SK-N-SH (cell line): ENCODE measurements around the gene LPP. TPM values are rescaled to one million over a fixed set of nuclear protein-coding genes. Genes with fewer than 3 reads are reported as not detected.

Experiments used
- CTCF ChIA-PET: fragments of 300-600, 350-600 bp; formaldehyde crosslinking; extraction: SDS; loops from one replicate; lab custom pipeline; 2021; lab: Yijun Ruan, JAX
- POLR2A ChIA-PET: fragments of 350-600 bp; sonication (Branson Sonifier 250); formaldehyde crosslinking; extraction: SDS; loops from one replicate; lab custom pipeline; 2020; ENCODE audit warnings: antibody characterized with exemption, inconsistent platforms; lab: Yijun Ruan, JAX
- DNase-seq: peaks from one replicate; pipeline ENCODE4 v3.0.0; 2012
- H2AFZ ChIP-seq: fragments of 200-600 bp; sonication (generic); 2 replicates; pipeline ENCODE4 v1.8.1; 2016; ENCODE audit warnings: antibody characterized with exemption, mild to moderate bottlenecking, low read depth
- H3F3A ChIP-seq: fragments of 200-600 bp; sonication (generic); replicated peaks from 2 replicates; pipeline ENCODE3; 2016; ENCODE audit warnings: antibody characterized with exemption, mild to moderate bottlenecking; ENCODE audit not compliant: insufficient read depth
- H3K27ac ChIP-seq, 2 experiments: fragments of 200-500 bp in 1 of 2; fragments of 200-600 bp in 1 of 2; sonication (Bioruptor generic) in 1 of 2; sonication (generic), shearing (Covaris generic) in 1 of 2; 2 replicates each; pipeline versions ENCODE4 v1.5.1 to v1.6.1; 2014 to 2016; ENCODE audit warnings: low read depth in 2 of 2, inconsistent platforms in 1 of 2, low read length in 1 of 2, mild to moderate bottlenecking in 1 of 2, mixed read lengths in 1 of 2
- H3K27me3 ChIP-seq: fragments of 200-600 bp; sonication (generic), shearing (Covaris generic); 2 replicates; pipeline ENCODE4 v1.6.1; 2016; ENCODE audit warnings: mixed run types; ENCODE audit not compliant: insufficient read depth
- H3K36me3 ChIP-seq, 2 experiments: fragments of 200-500 bp in 1 of 2; fragments of 200-600 bp in 1 of 2; sonication (Bioruptor generic) in 1 of 2; sonication (generic) in 1 of 2; replicated peaks in 1 of 2; 2 replicates each; pipeline versions ENCODE3 to v1.5.1; 2014 to 2016; ENCODE audit warnings: low read length in 1 of 2, mild to moderate bottlenecking in 1 of 2; ENCODE audit not compliant: insufficient read depth in 2 of 2, control insufficient read depth in 1 of 2
- H3K4me1 ChIP-seq, 2 experiments: fragments of 200-500 bp in 1 of 2; fragments of 200-600 bp in 1 of 2; sonication (Bioruptor generic) in 1 of 2; sonication (generic), shearing (Covaris generic) in 1 of 2; 2 replicates each; pipeline versions ENCODE4 v1.5.1 to v1.6.1; 2014 to 2016; ENCODE audit warnings: low read depth in 1 of 2, low read length in 1 of 2, mixed run types in 1 of 2; ENCODE audit not compliant: insufficient read depth in 2 of 2, control insufficient read depth in 1 of 2
- H3K4me2 ChIP-seq: fragments of 200-600 bp; sonication (generic), shearing (Covaris generic); 2 replicates; pipeline ENCODE4 v1.6.1; 2017; ENCODE audit warnings: mixed run types
- H3K4me3 ChIP-seq, 2 experiments: fragments of 200-500 bp in 1 of 2; fragments of 200-600 bp in 1 of 2; sonication (Bioruptor generic) in 1 of 2; sonication (generic), shearing (Covaris generic) in 1 of 2; 2 replicates each; pipeline versions ENCODE4 v1.5.1 to v1.8.1; 2014 to 2016; ENCODE audit warnings: low read depth in 2 of 2, inconsistent platforms in 1 of 2, low read length in 1 of 2, mild to moderate bottlenecking in 1 of 2, mixed read lengths in 1 of 2, moderate library complexity in 1 of 2
- H3K79me2 ChIP-seq: fragments of 200-600 bp; sonication (generic); 2 replicates; pipeline ENCODE4 v1.8.1; 2017; ENCODE audit warnings: mild to moderate bottlenecking; ENCODE audit not compliant: insufficient read depth
- H3K9ac ChIP-seq: fragments of 200-600 bp; sonication (generic); 2 replicates; pipeline ENCODE4 v1.6.1; 2017; ENCODE audit warnings: mixed run types
- H3K9me2 ChIP-seq: fragments of 200-600 bp; sonication (generic); 2 replicates; pipeline ENCODE4 v1.6.1; 2017; ENCODE audit warnings: mixed run types
- H3K9me3 ChIP-seq: fragments of 200-600 bp; sonication (generic); 2 replicates; pipeline ENCODE4 v1.6.1; 2017; ENCODE audit warnings: mixed run types, mild to moderate bottlenecking, moderate library complexity
- H4K20me1 ChIP-seq: fragments of 200-600 bp; sonication (generic); 2 replicates; pipeline ENCODE4 v1.6.1; 2017; ENCODE audit warnings: mild to moderate bottlenecking, mixed run types; ENCODE audit not compliant: insufficient read depth
- CHD2 ChIP-seq: fragments of 150-350 bp; IDR thresholded peaks from 2 replicates; pipeline ENCODE4 v1.6.1; 2018; ENCODE audit warnings: low read length; ENCODE audit not compliant: partially characterized antibody
- ELF1 ChIP-seq: IDR thresholded peaks from 2 replicates; pipeline ENCODE4 v1.4.0; 2012
- EP300 ChIP-seq, 2 experiments: IDR thresholded peaks; 2 replicates each; pipeline versions ENCODE4 v1.4.0 to v1.6.1; 2012; ENCODE audit warnings: borderline replicate concordance in 1 of 2, low read depth in 1 of 2, low read length in 1 of 2
- EZH2phosphoT487 ChIP-seq: fragments of 200-600 bp; sonication (generic); IDR thresholded peaks from 2 replicates; pipeline ENCODE4 v1.6.1; 2017; ENCODE audit warnings: low read depth, mixed run types, mild to moderate bottlenecking, antibody characterized with exemption, moderate library complexity, borderline replicate concordance
- FOXM1 ChIP-seq: IDR thresholded peaks from 2 replicates; pipeline ENCODE4 v1.4.0; 2012; ENCODE audit warnings: low read depth, mild to moderate bottlenecking
- GATA2 ChIP-seq: sonication (generic); formaldehyde crosslinking; IDR thresholded peaks from 2 replicates; pipeline ENCODE4 v1.5.0; 2020; ENCODE audit warnings: mild to moderate bottlenecking, missing genetic modification reagents
- JUND ChIP-seq: IDR thresholded peaks from 2 replicates; pipeline ENCODE4 v1.4.0; 2012
- MEF2A ChIP-seq: IDR thresholded peaks from 2 replicates; pipeline ENCODE4 v1.4.0; 2012; ENCODE audit warnings: low read depth, borderline replicate concordance
- MXI1 ChIP-seq: IDR thresholded peaks from 2 replicates; pipeline ENCODE4 v1.6.1; 2012; ENCODE audit warnings: mild to moderate bottlenecking, low read depth, low read length, improper control_type of control experiment
- RAD21 ChIP-seq: IDR thresholded peaks from 2 replicates; pipeline ENCODE4 v1.6.1; 2012; ENCODE audit warnings: mild to moderate bottlenecking, low read length
- RFX5 ChIP-seq: IDR thresholded peaks from 2 replicates; pipeline ENCODE4 v1.6.1; 2012; ENCODE audit warnings: mild to moderate bottlenecking, improper control_type of control experiment, low read length
- SMC3 ChIP-seq: IDR thresholded peaks from 2 replicates; pipeline ENCODE4 v1.6.1; 2012; ENCODE audit warnings: low read depth, low read length, improper control_type of control experiment
- TAF1 ChIP-seq: IDR thresholded peaks from 2 replicates; pipeline ENCODE4 v1.6.1; 2012; ENCODE audit warnings: low read depth, mild to moderate bottlenecking, low read length, moderate library complexity, borderline replicate concordance
- TCF12 ChIP-seq: IDR thresholded peaks from 2 replicates; pipeline ENCODE4 v1.4.0; 2012
- TEAD4 ChIP-seq: IDR thresholded peaks from 2 replicates; pipeline ENCODE4 v1.4.0; 2012; ENCODE audit warnings: mild to moderate bottlenecking, borderline replicate concordance; ENCODE audit not compliant: insufficient read depth
- YY1 ChIP-seq: IDR thresholded peaks from 2 replicates; pipeline ENCODE4 v1.4.0; 2012; ENCODE audit warnings: low read depth, mild to moderate bottlenecking
- polyA plus RNA-seq, 3 experiments: library from polyadenylated mRNA; depleted of rRNA; stranded (reverse); fragments of >200 nt; gene quantifications; 2 replicates each; pipeline ENCODE4 v1.2.3, GENCODE V29; 2012
- TF ChIP-seq, protein P1 (sequence below): IDR thresholded peaks from 2 replicates; pipeline ENCODE4 v1.6.1; 2012; ENCODE audit warnings: mild to moderate bottlenecking, low read depth, low read length, moderate library complexity
- TF ChIP-seq, protein P2 (sequence below): IDR thresholded peaks from 2 replicates; pipeline ENCODE4 v1.4.0; 2012; ENCODE audit warnings: low read depth, borderline replicate concordance
- TF ChIP-seq, protein P3 (sequence below): fragments of 150-350 bp; IDR thresholded peaks from 2 replicates; pipeline ENCODE4 v1.6.1; 2017; ENCODE audit warnings: antibody characterized with exemption, low read length, low read depth, borderline replicate concordance
- TF ChIP-seq, protein P4 (sequence below): fragments of 150-350 bp; IDR thresholded peaks from 2 replicates; pipeline ENCODE4 v1.6.1; 2016; ENCODE audit warnings: mild to moderate bottlenecking, low read depth, low read length
- TF ChIP-seq, protein P5 (sequence below): IDR thresholded peaks from 2 replicates; pipeline ENCODE4 v1.4.0; 2012; ENCODE audit warnings: low read depth, borderline replicate concordance
- TF ChIP-seq, protein P6 (sequence below): IDR thresholded peaks from 2 replicates; pipeline ENCODE4; 2012

LPP gene
- polyA plus RNA-seq, 1 of the 3 experiments (the other 2 are of a cell fraction): 6.6 TPM

DNA sequence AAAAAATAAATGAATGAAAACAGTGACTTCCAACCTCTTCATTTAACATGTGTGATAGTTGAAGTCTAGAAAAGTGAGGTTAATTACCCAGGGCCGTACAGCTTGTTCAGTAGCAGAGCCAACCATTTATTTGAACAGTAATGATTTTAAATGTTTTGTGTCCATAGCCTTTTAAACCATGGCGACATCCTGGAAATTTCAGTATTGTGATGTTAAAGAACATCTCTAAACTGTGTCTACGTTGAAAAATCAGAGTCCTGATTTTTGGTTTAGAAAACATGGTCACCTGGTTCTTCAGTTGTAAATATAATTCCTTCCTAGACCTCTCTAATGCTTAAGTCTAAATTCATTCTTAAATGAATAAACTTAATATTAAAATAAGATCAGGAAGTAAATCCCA lies 14.2 kb downstream of the LPP start (continued):
- TF ChIP-seq MEF2A (no peak), SMC3 (no peak), MXI1 (no peak), EP300 (IDR thresholded peaks at IDR 0.05; ENCODE audit: borderline replicate concordance in 1 of 2, low read depth in 1 of 2, low read length in 1 of 2) (no peak), ELF1 (no peak), YY1 (no peak)
- TF ChIP-seq, protein P1, sequence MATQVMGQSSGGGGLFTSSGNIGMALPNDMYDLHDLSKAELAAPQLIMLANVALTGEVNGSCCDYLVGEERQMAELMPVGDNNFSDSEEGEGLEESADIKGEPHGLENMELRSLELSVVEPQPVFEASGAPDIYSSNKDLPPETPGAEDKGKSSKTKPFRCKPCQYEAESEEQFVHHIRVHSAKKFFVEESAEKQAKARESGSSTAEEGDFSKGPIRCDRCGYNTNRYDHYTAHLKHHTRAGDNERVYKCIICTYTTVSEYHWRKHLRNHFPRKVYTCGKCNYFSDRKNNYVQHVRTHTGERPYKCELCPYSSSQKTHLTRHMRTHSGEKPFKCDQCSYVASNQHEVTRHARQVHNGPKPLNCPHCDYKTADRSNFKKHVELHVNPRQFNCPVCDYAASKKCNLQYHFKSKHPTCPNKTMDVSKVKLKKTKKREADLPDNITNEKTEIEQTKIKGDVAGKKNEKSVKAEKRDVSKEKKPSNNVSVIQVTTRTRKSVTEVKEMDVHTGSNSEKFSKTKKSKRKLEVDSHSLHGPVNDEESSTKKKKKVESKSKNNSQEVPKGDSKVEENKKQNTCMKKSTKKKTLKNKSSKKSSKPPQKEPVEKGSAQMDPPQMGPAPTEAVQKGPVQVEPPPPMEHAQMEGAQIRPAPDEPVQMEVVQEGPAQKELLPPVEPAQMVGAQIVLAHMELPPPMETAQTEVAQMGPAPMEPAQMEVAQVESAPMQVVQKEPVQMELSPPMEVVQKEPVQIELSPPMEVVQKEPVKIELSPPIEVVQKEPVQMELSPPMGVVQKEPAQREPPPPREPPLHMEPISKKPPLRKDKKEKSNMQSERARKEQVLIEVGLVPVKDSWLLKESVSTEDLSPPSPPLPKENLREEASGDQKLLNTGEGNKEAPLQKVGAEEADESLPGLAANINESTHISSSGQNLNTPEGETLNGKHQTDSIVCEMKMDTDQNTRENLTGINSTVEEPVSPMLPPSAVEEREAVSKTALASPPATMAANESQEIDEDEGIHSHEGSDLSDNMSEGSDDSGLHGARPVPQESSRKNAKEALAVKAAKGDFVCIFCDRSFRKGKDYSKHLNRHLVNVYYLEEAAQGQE: no peak
- TF ChIP-seq, all 33 proteins: peak for 0

DNA sequence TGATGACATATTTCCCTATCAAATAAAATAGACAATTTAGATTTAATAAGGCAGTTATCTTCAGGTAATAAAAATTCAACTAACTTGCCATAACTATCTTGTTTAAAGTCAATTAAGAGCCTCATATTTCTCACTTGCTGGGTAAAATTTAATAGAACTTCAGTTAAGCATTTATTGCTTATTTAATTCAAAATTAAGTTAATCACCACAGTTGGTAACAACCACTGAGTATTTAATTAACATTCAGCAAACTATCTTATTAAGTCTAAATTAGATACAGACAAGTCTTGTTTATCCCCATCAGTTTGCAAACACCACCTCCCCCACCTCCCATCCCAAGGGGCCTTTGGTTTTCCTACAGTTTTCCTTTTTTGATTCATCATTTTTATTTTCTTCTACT lies 14.7 kb downstream of the LPP start:
- Histone ChIP-seq H3K4me3 (no peak overlapping the region), H3K27ac (no peak overlapping the region), H2AFZ (no peak overlapping the region)
- POLR2A ChIA-PET: no interaction called here
- CTCF ChIA-PET: no interaction called here
- no peak for TF ChIP-seq SMC3
- TF ChIP-seq, protein P2, sequence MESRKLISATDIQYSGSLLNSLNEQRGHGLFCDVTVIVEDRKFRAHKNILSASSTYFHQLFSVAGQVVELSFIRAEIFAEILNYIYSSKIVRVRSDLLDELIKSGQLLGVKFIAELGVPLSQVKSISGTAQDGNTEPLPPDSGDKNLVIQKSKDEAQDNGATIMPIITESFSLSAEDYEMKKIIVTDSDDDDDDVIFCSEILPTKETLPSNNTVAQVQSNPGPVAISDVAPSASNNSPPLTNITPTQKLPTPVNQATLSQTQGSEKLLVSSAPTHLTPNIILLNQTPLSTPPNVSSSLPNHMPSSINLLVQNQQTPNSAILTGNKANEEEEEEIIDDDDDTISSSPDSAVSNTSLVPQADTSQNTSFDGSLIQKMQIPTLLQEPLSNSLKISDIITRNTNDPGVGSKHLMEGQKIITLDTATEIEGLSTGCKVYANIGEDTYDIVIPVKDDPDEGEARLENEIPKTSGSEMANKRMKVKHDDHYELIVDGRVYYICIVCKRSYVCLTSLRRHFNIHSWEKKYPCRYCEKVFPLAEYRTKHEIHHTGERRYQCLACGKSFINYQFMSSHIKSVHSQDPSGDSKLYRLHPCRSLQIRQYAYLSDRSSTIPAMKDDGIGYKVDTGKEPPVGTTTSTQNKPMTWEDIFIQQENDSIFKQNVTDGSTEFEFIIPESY: no peak
- TF ChIP-seq TEAD4: no peak
- no peak for TF ChIP-seq FOXM1
- TF ChIP-seq RAD21: no peak
- no peak for TF ChIP-seq JUND
- TF ChIP-seq, protein P3, sequence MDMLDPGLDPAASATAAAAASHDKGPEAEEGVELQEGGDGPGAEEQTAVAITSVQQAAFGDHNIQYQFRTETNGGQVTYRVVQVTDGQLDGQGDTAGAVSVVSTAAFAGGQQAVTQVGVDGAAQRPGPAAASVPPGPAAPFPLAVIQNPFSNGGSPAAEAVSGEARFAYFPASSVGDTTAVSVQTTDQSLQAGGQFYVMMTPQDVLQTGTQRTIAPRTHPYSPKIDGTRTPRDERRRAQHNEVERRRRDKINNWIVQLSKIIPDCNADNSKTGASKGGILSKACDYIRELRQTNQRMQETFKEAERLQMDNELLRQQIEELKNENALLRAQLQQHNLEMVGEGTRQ: no peak
- TF ChIP-seq, protein P4, sequence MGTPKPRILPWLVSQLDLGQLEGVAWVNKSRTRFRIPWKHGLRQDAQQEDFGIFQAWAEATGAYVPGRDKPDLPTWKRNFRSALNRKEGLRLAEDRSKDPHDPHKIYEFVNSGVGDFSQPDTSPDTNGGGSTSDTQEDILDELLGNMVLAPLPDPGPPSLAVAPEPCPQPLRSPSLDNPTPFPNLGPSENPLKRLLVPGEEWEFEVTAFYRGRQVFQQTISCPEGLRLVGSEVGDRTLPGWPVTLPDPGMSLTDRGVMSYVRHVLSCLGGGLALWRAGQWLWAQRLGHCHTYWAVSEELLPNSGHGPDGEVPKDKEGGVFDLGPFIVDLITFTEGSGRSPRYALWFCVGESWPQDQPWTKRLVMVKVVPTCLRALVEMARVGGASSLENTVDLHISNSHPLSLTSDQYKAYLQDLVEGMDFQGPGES: no peak
- no peak for TF ChIP-seq MXI1
- no peak for TF ChIP-seq TCF12
- TF ChIP-seq EZH2phosphoT487: no peak
- TF ChIP-seq, protein P5, sequence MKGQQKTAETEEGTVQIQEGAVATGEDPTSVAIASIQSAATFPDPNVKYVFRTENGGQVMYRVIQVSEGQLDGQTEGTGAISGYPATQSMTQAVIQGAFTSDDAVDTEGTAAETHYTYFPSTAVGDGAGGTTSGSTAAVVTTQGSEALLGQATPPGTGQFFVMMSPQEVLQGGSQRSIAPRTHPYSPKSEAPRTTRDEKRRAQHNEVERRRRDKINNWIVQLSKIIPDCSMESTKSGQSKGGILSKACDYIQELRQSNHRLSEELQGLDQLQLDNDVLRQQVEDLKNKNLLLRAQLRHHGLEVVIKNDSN: no peak
- TF ChIP-seq GATA2 (CRISPR knock-in tag): no peak
- TF ChIP-seq YY1: no peak
- no peak for TF ChIP-seq CHD2
- no peak for TF ChIP-seq RFX5
- TF ChIP-seq, protein P6, sequence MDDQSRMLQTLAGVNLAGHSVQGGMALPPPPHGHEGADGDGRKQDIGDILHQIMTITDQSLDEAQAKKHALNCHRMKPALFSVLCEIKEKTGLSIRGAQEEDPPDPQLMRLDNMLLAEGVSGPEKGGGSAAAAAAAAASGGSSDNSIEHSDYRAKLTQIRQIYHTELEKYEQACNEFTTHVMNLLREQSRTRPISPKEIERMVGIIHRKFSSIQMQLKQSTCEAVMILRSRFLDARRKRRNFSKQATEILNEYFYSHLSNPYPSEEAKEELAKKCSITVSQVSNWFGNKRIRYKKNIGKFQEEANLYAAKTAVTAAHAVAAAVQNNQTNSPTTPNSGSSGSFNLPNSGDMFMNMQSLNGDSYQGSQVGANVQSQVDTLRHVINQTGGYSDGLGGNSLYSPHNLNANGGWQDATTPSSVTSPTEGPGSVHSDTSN: no peak
- no peak for TF ChIP-seq TAF1
- TF ChIP-seq, all 33 proteins: peak for 0
- no peaks in the 10 kb centered on the region for H3K36me3 ChIP-seq
- no peaks in the 10 kb centered on the region for H3K9me3 ChIP-seq
- no peaks in the 10 kb centered on the region for H3K27me3 ChIP-seq
- peaks cover 70% of the 10 kb centered on the region for H4K20me1 ChIP-seq
- H3K79me2 ChIP-seq: peaks cover 100% of the 10 kb centered on the region
- H3F3A ChIP-seq: peaks cover 4% of the 10 kb centered on the region
- DNase-seq: no peak
- H3K4me1 ChIP-seq: peaks cover 0 to 15% of the 10 kb centered on the region in 2 experiments; a peak in 2 of 4 replicates
- no peaks in the 10 kb centered on the region for H3K9me2 ChIP-seq
- H3K4me2 ChIP-seq: no peak overlapping the region
- H3K9ac ChIP-seq: no peak overlapping the region
